NCI-H1436 treated with DMSO at 0.1 percent for 48 hours (cell line): ENCODE measurements around the gene RHOBTB1.
A peak's percentile ranks its signal among the peaks of the same experiment; 100 is the strongest.

Source experiments
- DNase-seq: peaks from one replicate; lab custom pipeline; 2025; lab: John Stamatoyannopoulos, UW

Gene RHOBTB1

GRCh38 chr10:60965696-60966095 is 21.7 kb upstream of the RHOBTB1 start:
- DNase-seq: no peak

- DNase-seq: no peak
Measured at GRCh38 chr10:60964257-60965235, 20.6 kb upstream of the RHOBTB1 start.

GRCh38 chr10:60963441-60964256 is 19.7 kb upstream of the RHOBTB1 start:
- no peak for DNase-seq

GRCh38 chr10:60962946-60963345 is 19.0 kb upstream of the RHOBTB1 start:
- no peak for DNase-seq

GRCh38 chr10:60960913-60961312 is 16.9 kb upstream of the RHOBTB1 start:
- DNase-seq: no peak

GRCh38 chr10:60960031-60960430 is 16.0 kb upstream of the RHOBTB1 start:
- no peak for DNase-seq

GRCh38 chr10:60958892-60959601 is 15.1 kb upstream of the RHOBTB1 start:
- DNase-seq: no peak

- DNase-seq: no peak
Measured at GRCh38 chr10:60957667-60958221, 13.8 kb upstream of the RHOBTB1 start.

- DNase-seq: no peak
Measured at GRCh38 chr10:60955957-60956425, 12.0 kb upstream of the RHOBTB1 start.

GRCh38 chr10:60955316-60955715 is 11.3 kb upstream of the RHOBTB1 start:
- no peak for DNase-seq

- DNase-seq: no peak
Measured at GRCh38 chr10:60954035-60954434, 10.1 kb upstream of the RHOBTB1 start.

GRCh38 chr10:60953420-60953819 is 9.4 kb upstream of the RHOBTB1 start:
- no peak for DNase-seq

GRCh38 chr10:60952846-60953220 is 8.8 kb upstream of the RHOBTB1 start:
- DNase-seq: no peak

- DNase-seq: no peak
Measured at GRCh38 chr10:60952067-60952845, 8.3 kb upstream of the RHOBTB1 start.

- peak; percentile 24 for DNase-seq
Measured at GRCh38 chr10:60951272-60951724, 7.3 kb upstream of the RHOBTB1 start.

GRCh38 chr10:60950300-60950699 is 6.3 kb upstream of the RHOBTB1 start:
- no peak for DNase-seq

GRCh38 chr10:60948851-60949250 is 4.9 kb upstream of the RHOBTB1 start:
- DNase-seq: no peak

- no peak for DNase-seq
Measured at GRCh38 chr10:60944910-60945297, 919 bp upstream of the RHOBTB1 start.

- DNase-seq: no peak
Measured at GRCh38 chr10:60943316-60944057, 498 bp downstream of the RHOBTB1 start.

- DNase-seq: no peak
Measured at GRCh38 chr10:60942788-60943315, 1.1 kb downstream of the RHOBTB1 start.
